Epithelial cell of proximal tubule (primary cell): ENCODE data around the gene TNN. TPM values are rescaled to one million over a fixed set of nuclear protein-coding genes. Genes with fewer than 3 reads are reported as not detected.

Source experiments
- DNase-seq: peaks from one replicate; pipeline ENCODE4 v3.0.0-alpha.2; 2011; ENCODE audit warnings: low read depth
- H3K4me3 ChIP-seq: 2 replicates; pipeline ENCODE4 v1.5.1; 2011; ENCODE audit warnings: low read depth, mild to moderate bottlenecking, low read length
- total RNA-seq: library from RNA; depleted of rRNA; stranded (reverse); fragments of >200 nt; gene quantifications from 2 replicates; pipeline ENCODE4 v1.2.3, GENCODE V29; 2015
- TF ChIP-seq, protein P1 (sequence below): conservative IDR thresholded peaks from 2 replicates; pipeline ENCODE4 v1.5.1; 2012; ENCODE audit warnings: low read depth, mild to moderate bottlenecking, low read length

Gene TNN
- total RNA-seq, 1 donor from 2014 or later: not detected

DNA sequence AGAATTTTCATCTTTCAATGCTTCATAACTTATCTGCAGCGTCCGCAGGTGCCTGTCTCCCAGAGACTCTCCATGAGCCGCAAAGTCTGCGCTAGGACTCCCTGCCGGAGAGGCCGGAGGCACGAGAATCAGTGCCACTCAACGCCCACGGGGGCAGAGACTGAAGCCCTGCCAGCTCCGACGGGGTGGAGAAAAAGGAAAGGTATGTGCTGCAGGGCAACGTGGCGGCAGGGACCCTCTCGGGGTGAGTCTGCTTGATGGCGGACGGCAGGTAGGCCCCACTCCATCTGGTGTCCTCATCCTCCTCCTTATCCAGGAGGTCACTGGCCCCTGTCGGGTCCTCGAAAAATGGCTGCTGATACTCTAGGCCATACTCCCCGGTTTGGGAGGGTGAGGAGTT, 22.5 kb upstream of the TNN start:
- no peak for DNase-seq
- TF ChIP-seq, protein P1, sequence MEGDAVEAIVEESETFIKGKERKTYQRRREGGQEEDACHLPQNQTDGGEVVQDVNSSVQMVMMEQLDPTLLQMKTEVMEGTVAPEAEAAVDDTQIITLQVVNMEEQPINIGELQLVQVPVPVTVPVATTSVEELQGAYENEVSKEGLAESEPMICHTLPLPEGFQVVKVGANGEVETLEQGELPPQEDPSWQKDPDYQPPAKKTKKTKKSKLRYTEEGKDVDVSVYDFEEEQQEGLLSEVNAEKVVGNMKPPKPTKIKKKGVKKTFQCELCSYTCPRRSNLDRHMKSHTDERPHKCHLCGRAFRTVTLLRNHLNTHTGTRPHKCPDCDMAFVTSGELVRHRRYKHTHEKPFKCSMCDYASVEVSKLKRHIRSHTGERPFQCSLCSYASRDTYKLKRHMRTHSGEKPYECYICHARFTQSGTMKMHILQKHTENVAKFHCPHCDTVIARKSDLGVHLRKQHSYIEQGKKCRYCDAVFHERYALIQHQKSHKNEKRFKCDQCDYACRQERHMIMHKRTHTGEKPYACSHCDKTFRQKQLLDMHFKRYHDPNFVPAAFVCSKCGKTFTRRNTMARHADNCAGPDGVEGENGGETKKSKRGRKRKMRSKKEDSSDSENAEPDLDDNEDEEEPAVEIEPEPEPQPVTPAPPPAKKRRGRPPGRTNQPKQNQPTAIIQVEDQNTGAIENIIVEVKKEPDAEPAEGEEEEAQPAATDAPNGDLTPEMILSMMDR: no peak
- H3K4me3 ChIP-seq: no peak overlapping the region

DNA sequence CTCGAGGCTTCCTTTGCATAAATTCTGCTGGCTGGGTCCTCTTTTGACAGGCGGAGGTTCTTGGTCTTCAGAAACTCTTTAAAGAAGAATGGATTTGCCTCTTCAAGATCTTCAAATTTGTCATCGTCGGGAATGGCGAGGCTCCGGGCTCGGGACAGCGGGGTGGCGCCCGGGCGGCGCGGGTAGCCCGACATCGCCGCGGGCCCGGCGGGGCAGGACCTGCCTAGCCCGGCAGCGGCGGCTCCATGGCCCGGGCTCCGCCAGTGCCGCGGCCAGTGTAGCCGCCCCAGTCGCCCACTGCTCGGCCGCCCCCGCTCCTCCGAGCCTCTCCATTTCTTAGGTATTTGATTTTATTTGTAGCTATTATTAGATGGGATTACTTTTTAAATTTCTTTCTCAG, 22.1 kb upstream of the TNN start:
- H3K4me3 ChIP-seq: no peak overlapping the region
- DNase-seq: no peak
- TF ChIP-seq, protein P1: no peak

DNA sequence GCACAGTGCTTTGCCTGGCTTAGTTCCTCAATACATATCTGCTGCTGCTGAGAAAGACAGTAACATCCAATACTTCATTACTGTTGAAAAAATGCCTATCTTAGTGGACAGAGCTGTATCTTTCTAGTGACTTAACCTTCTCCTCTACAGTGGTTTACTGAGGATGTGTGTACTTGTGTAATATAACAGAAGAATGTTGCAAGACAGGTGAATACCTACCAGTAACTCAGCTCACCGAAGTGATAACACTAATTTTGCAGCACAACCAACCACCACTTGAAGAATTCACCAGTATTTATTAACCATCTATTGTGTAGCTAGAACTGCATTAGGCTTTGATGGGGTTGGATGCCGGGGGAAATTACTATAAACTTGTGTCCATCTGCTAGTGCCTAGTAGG, 16.6 kb upstream of the TNN start:
- TF ChIP-seq, protein P1: no peak
- DNase-seq: no peak
- H3K4me3 ChIP-seq: no peak overlapping the region

DNA sequence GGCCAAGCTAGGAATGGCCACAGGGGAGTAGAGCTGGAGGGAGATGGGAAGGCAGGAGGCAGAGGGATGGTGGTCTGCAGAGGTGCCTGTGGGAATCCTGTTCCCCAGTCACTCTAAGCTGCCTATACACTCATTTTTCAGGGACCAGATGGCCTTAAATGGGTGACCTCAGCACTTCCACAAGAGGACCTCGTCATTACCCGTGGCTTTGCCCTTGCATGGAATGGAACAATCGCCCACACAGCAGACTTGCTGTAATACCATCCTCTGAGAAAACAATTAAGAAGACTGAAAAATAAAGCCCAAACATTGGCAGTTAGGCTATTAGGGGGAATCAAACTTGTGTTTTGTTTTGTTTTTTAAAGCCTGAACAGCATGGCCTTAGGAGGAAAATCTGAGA, 12.9 kb upstream of the TNN start:
- no peak overlapping the region for H3K4me3 ChIP-seq
- TF ChIP-seq, protein P1: no peak
- DNase-seq: no peak

DNA sequence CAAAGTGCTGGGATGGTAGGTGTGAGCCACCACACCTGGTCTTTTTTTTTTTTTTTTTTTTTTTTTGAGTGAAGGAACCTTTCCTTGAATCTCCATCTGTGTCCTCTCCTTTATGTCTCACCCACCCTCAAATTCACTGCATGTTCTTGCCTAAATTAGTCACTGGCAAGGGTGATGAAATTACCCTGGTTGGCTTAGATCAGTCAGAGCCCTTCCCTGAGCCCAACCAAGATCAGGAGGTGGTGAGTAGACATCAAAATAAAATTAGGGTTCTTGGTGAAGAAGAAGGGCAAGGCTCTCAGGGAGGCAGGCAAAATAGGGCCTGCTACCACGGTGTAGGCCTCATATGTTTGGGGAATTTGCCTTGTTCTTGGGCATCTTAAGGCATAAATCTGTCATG, 5.3 kb upstream of the TNN start:
- no peak overlapping the region for H3K4me3 ChIP-seq
- TF ChIP-seq, protein P1: no peak
- no peak for DNase-seq

DNA sequence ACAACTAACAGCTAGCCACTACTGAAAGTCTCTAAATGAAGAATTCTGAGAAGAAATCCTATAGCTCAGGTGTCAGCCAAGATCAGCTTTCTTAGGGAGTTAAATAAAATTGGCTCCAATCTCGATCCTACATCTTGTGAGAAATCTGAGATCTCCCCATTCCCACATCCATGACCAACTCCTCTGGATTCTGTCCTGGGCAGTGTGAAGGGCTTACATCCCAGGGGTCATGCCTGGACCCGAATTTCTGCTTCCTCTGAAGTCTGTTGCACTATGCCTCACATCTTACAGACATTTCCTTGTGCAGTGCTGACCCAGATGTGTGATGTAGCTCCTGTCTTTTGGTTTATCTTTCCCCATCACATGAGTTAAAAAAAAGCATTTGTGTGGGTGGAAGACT, 4.8 kb upstream of the TNN start:
- DNase-seq: no peak
- TF ChIP-seq, protein P1: no peak
- no peak overlapping the region for H3K4me3 ChIP-seq

DNA sequence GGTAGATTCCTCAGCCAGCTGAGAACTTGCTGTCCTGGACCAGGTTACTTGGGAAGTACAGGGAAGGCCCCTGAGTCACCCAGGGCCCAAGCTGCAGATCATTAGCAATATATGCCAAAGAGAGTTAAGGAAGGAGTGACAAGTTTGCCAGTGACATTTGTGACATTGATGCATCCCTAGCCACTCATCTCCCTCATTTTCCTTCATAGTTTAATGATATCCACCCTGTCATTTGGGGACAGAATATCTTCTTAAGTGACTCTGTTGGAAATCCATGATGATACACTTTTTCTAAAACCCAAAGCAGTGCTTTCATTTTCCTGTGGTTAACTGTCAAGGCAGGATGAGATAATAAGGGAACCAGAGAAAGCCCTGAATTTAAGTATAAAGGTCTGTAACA, 3.2 kb downstream of the TNN start:
- no peak overlapping the region for H3K4me3 ChIP-seq
- TF ChIP-seq, protein P1: no peak
- DNase-seq: no peak
